ES-I3 (cell line): Measurements from ENCODE around the gene G6PC1.

Experiments
- H3K36me3 ChIP-seq: 2 replicates; pipeline ENCODE4 v1.6.1; 2013; ENCODE audit warnings: mild to moderate bottlenecking, low read length, control low read depth, moderate library complexity; ENCODE audit not compliant: insufficient read depth
- H3K4me1 ChIP-seq: 2 replicates; pipeline ENCODE4 v1.6.1; 2013; ENCODE audit warnings: mild to moderate bottlenecking, control low read depth, low read length; ENCODE audit not compliant: insufficient read depth
- H3K9ac ChIP-seq: 2 replicates; pipeline ENCODE4 v1.6.1; 2013; ENCODE audit warnings: low read depth, mild to moderate bottlenecking, low read length, moderate library complexity
- H3K9me3 ChIP-seq: 2 replicates; pipeline ENCODE4 v1.6.1; 2013; ENCODE audit warnings: mild to moderate bottlenecking, low read length, moderate library complexity; ENCODE audit not compliant: control insufficient read depth, insufficient read depth

The G6PC1 gene

DNA sequence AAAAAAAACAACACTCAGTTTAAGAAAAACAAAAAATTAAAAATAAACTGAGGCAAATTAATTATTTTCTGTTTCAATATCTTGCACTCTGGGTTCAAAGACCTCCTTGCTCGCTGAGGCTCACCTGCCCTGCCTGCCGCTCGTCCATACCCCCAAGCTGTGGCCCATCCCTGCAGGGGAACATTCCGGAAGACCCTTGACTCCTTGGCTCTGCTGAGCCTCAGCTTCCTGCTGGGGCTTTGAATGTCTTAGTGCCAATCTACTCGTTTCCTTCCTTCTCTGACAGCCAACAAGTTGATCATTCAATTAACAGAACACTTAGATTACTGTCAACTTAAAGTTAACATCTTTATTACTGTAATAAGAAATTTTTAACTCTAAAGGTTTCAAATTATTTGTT lies 24.3 kb downstream of the G6PC1 start:
- H3K36me3 ChIP-seq: no peaks in the 10 kb centered on the region
- peaks cover 16% of the 10 kb centered on the region for H3K4me1 ChIP-seq
- no peak overlapping the region for H3K9ac ChIP-seq
- no peaks in the 10 kb centered on the region for H3K9me3 ChIP-seq

DNA sequence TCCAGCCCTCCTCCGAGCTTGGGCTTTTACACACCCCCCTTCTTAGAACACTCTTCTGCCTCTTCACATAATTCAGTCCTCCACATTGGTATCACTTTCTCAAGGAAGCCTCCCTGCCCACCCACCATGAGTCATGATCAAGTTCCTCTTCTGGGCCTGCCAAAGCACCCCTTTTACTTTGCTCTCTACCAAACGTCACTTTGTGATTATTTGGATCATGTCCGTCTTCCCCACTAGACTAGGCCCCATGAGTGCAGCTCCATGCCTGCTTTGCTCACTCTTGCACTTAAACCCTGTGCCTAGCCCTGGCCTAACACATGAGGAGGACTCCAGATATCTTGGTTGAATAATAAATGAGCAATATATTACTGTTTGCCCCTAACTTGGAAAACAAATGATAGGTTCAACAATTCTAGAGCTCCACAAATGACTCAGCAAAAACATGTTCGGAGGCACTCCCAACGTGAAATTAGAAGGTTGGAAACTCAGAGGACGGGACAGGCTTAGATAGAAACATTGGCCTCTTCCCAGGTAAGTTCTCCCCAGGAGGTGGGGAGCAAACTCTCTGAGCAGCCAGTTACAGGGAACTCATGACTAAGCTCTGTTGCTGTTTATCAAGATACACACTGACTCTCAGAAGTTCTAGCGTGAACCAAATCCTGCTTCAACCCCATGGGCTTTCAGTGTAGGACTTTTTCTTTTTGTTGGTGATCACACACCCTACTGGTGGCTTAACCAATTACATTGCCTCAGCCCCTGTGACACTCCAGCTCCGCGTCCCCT lies 28.3 kb downstream of the G6PC1 start:
- no peaks in the 10 kb centered on the region for H3K9me3 ChIP-seq
- H3K9ac ChIP-seq: no peak overlapping the region
- peaks cover 8% of the 10 kb centered on the region for H3K4me1 ChIP-seq
- no peaks in the 10 kb centered on the region for H3K36me3 ChIP-seq

DNA sequence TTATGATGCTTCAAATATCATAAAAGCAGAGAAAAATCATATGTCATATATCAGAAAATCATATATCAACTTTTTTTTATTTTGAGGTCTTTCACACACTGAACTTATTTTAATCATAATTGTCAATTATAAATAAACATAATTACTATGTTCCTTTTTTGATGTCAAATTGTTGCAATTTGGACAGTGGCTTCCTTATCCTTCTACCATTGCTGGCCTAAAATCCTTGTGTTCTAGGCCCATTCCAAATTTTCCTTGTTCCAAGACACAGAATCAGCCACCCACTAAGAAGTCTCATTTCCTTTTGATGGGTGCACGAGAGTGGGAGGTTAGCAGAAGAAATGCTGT lies 28.9 kb downstream of the G6PC1 start:
- no peaks in the 10 kb centered on the region for H3K9me3 ChIP-seq
- H3K36me3 ChIP-seq: no peaks in the 10 kb centered on the region
- H3K9ac ChIP-seq: no peak overlapping the region
- H3K4me1 ChIP-seq: peaks cover 8% of the 10 kb centered on the region

DNA sequence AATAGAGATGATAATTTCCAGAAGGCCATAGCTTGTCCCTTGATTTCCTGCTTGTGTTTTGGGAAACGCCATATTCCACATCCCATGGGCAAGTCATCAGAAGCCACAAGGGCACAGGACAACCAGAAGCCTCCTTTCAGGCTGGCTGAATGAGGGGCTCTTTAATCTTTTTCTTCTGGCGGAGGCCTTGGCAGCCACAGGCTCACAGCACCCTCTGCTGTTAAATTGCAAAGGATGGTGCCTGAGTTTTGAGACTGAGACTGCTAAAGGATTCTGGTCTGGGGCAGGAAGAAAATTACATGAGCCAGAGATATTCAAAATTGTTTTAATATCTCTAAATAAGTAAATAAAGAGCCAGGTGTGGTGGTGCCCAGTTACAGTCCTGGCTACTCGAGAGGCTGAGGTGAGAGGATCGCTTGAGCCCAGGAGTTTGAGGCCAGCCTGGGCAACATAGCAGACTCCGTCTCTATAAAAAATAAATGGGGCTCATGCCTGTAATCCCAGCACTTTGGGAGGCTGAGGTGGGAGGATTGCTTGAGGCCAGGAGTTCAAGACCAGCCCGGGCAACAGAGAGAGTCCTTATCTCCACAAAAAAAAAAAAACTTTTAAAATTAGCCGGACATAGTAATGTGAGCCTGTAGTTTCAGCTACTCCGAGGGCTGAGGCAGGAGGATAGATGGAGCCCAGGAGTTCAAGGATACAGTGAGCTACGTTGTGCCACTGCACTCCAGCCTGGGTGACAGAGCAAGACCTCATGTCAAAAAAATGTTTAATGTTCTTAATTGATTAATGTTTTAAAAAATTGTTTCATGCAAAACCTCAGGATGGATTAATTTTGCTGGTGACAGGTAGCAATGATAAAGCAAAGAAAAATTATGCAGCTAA lies 37.4 kb downstream of the G6PC1 start:
- no peaks in the 10 kb centered on the region for H3K36me3 ChIP-seq
- H3K4me1 ChIP-seq: no peaks in the 10 kb centered on the region
- no peak overlapping the region for H3K9ac ChIP-seq
- no peaks in the 10 kb centered on the region for H3K9me3 ChIP-seq

DNA sequence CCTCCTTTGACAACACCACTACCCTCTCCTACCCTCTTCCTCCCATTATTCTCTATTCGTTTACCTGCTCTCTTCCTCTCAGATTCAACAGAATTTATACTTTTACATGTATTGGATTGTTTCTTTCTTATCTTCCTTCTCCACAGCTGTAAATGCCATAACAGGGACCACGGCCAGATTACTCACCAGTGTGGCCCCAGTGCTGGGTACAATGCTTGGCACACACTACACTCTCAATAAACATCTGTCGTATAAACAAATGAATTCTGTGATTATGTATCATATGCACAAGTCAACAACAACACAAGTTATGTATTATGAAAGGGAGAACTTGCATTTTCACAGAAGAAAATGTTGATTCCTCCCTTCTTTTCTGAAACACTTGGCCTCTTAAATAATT lies 43.6 kb downstream of the G6PC1 start:
- H3K36me3 ChIP-seq: no peaks in the 10 kb centered on the region
- no peaks in the 10 kb centered on the region for H3K9me3 ChIP-seq
- H3K9ac ChIP-seq: no peak overlapping the region
- no peaks in the 10 kb centered on the region for H3K4me1 ChIP-seq

DNA sequence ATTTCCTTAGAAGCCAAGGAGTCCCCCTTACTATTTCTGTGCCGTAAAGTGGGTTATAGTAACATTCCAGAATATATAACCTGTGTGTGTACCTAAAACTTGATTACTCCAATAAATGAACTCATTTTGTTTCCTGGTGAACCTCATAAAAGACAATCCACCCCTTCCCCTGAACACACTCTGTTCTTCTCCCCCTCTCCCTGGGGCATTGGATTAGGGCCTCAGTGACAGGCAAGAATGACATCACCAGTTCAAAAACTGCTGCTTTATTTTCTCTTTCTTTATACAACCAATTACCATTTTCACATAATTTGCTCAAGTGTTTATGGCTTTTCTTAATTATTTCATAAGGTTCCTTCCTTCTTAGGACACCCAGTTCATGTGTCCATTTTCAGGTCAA lies 46.2 kb downstream of the G6PC1 start:
- Histone ChIP-seq H3K9ac (no peak overlapping the region), H3K9me3 (no peaks in the 10 kb centered on the region), H3K36me3 (peaks cover 5% of the 10 kb centered on the region), H3K4me1 (no peaks in the 10 kb centered on the region)

DNA sequence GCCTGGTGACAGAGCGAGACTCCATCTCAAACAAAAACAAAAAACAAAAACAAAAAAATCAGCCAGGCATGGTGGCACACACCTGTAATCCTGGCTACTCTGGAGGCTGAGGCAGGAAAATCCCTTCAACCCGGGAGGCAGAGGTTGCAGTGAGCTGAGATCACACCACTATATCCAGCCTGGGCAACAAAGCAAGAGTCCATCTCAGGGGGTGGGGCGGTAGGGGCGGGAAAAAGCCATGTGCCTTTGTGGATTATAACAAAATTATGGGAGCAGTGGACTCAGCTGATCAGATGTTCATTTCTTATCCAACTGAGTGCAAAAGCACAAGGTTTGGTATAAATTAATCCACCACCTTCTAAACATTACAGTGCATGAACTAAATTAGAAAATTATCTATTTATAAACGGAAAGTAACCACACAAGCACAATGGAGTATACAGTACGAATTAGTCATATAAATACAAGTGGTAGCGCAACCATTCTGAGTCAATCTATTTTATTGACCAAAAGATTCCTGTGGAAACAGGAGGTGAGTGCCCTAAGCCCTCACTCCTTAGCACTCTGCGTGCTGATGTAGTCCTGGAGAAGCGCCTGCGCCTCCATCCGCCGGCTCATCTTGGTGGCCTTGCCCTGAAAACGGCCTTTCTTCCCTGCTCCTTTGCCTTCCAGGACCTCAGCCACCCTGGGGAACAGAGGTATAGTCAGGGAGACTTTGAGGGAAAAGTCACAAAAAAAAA lies 49.6 kb downstream of the G6PC1 start:
- H3K36me3 ChIP-seq: peaks cover 21% of the 10 kb centered on the region

More for the DNA sequence above, 49.6 kb downstream of the G6PC1 start:
- H3K9ac ChIP-seq: no peak overlapping the region
- no peaks in the 10 kb centered on the region for H3K9me3 ChIP-seq
- H3K4me1 ChIP-seq: no peaks in the 10 kb centered on the region
